T-cell (primary cell): ENCODE data around the gene CIITA. TPM values are rescaled to one million over a fixed set of nuclear protein-coding genes. Genes with fewer than 3 reads are reported as not detected.

Experiments used
- ATAC-seq, 4 experiments: fragments of 200-7000 bp in 3 of 4; fragments of 150-1000 bp in 1 of 4; cut with Tn5 transposase; replicated peaks in 1 of 4; 1 replicate in 3 of 4; 2 replicates in 1 of 4; pipeline ENCODE4 v1.10.0; 2021; ENCODE audit warnings: moderate library complexity in 3 of 4, mild to moderate bottlenecking in 2 of 4, moderate number of reproducible peaks in 1 of 4
- CTCF ChIA-PET, 2 donors: fragments of 300-600 bp; sonication (Branson Sonifier 250); formaldehyde crosslinking; loops; one replicate each; lab custom pipeline; 2022; ENCODE audit warnings: antibody characterized with exemption in 2 of 2; lab: Charles Lee
- POLR2A ChIA-PET, 2 donors: fragments of 300-600 bp; sonication (Branson Sonifier 250); formaldehyde crosslinking; loops; one replicate each; lab custom pipeline; 2022; ENCODE audit warnings: antibody characterized with exemption in 2 of 2; lab: Charles Lee
- DNase-seq, 35 experiments: peaks; one replicate each; pipeline versions ENCODE4 v3.0.0 to v3.0.0-alpha.2; 2013 to 2023
- H3K27ac ChIP-seq: one replicate; pipeline ENCODE4 v1.5.1; 2013; ENCODE audit warnings: low read length
- H3K27me3 ChIP-seq, 2 experiments: replicated peaks in 1 of 2; 1 replicate in 1 of 2; 2 replicates in 1 of 2; pipeline versions ENCODE4 v1.6.1 to v1.7.0; 2013; ENCODE audit warnings: low read length in 1 of 2, mixed read lengths in 1 of 2; ENCODE audit not compliant: control insufficient read depth in 2 of 2, insufficient read depth in 2 of 2; ENCODE audit errors: extremely low read depth in 1 of 2
- H3K36me3 ChIP-seq, 2 donors: 1 replicate in 1 of 2; 2 replicates in 1 of 2; pipeline versions ENCODE4 v1.6.1 to v1.7.0; 2013; ENCODE audit warnings: low read length in 1 of 2; ENCODE audit not compliant: control insufficient read depth in 2 of 2, insufficient read depth in 1 of 2; ENCODE audit errors: extremely low read depth in 1 of 2
- H3K4me1 ChIP-seq, 2 experiments: 1 replicate in 1 of 2; 2 replicates in 1 of 2; pipeline versions ENCODE4 v1.6.1 to v1.7.0; 2013; ENCODE audit warnings: low read length in 2 of 2, mixed read lengths in 1 of 2; ENCODE audit not compliant: insufficient read depth in 2 of 2, control insufficient read depth in 1 of 2; ENCODE audit errors: extremely low read depth in 1 of 2
- H3K4me3 ChIP-seq, 2 donors: 1 replicate in 1 of 2; 2 replicates in 1 of 2; pipeline versions ENCODE4 v1.5.1 to v1.7.0; 2013; ENCODE audit warnings: mild to moderate bottlenecking in 2 of 2, low read length in 1 of 2, moderate library complexity in 1 of 2; ENCODE audit not compliant: control insufficient read depth in 1 of 2; ENCODE audit errors: extremely low read depth in 1 of 2
- H3K9me3 ChIP-seq: 2 replicates; pipeline ENCODE4 v1.7.0; 2013
- H3K27ac Mint-ChIP-seq, 2 donors: one replicate each; pipeline ENCODE4 v1.8.0; 2020 to 2021; ENCODE audit warnings: mild to moderate bottlenecking in 2 of 2, mixed read lengths in 2 of 2
- H3K27me3 Mint-ChIP-seq, 2 donors: one replicate each; pipeline ENCODE4 v1.8.0; 2021 to 2022; ENCODE audit warnings: mixed read lengths in 2 of 2
- H3K36me3 Mint-ChIP-seq: one replicate; pipeline ENCODE4 v1.8.0; 2021; ENCODE audit warnings: mixed read lengths
- H3K4me1 Mint-ChIP-seq, 3 donors: one replicate each; pipeline ENCODE4 v1.8.0; 2020 to 2022; ENCODE audit warnings: mixed read lengths in 3 of 3, mild to moderate bottlenecking in 1 of 3
- H3K4me3 Mint-ChIP-seq, 3 donors: one replicate each; pipeline ENCODE4 v1.8.0; 2020 to 2022; ENCODE audit warnings: mild to moderate bottlenecking in 3 of 3, mixed read lengths in 3 of 3, moderate library complexity in 3 of 3
- H3K9me3 Mint-ChIP-seq, 3 donors: one replicate each; pipeline ENCODE4 v1.8.0; 2020 to 2022; ENCODE audit warnings: mixed read lengths in 3 of 3
- whole genome bisulfite sequencing: methylation state at CpG from one replicate; pipeline ENCODE4 v1.1.5; 2013; ENCODE audit warnings: missing lambda C conversion rate; ENCODE audit not compliant: insufficient coverage; 5-methylcytosine and 5-hydroxymethylcytosine counted together
- total RNA-seq, 35 experiments: library from RNA in 6 of 35; stranded (reverse) in 6 of 35; fragments of 120-200 nt in 1 of 35; gene quantifications; one replicate each; pipeline versions ENCODE4 v1.2.1 to v1.2.4 and lab custom pipeline; 2013 to 2026

The CIITA gene
- total RNA-seq, 5 donors from 2014 or later (not counting 1 experiment from before 2014, with no cell fraction given), result 10.5 to 36.7 (median 12.5) TPM

- no peaks in the 10 kb centered on the region for H3K36me3 Mint-ChIP-seq
- H3K9me3 ChIP-seq, result no peaks in the 10 kb centered on the region
- no peaks in the 10 kb centered on the region for H3K36me3 ChIP-seq
- H3K4me1 Mint-ChIP-seq, result peaks cover 45 to 64% (median 49%) of the 10 kb centered on the region in 3 donors
- CTCF ChIA-PET, result no interaction called here
- peak overlapping the region; percentile 67 to 86 for H3K4me3 ChIP-seq
- POLR2A ChIA-PET, result interaction anchor here in 1 of 2 donors (0.6 kb wide), 1 partner anchor 356 kb away, joined by 8 read pairs; no protein-coding TSS in a partner anchor
- WGBS, result under 1% methylated on average over 47 of the region's 49 CpGs
- ATAC-seq (peak in 2 of 4 experiments; percentile 31 to 45), DNase-seq (peak in 1 of 35 experiments; percentile 34)
- H3K9me3 Mint-ChIP-seq, result no peaks in the 10 kb centered on the region
- peak overlapping the region; percentile 84 to 93 (median 88) for H3K4me3 Mint-ChIP-seq
- H3K27ac ChIP-seq, result no peak overlapping the region
- H3K27ac Mint-ChIP-seq, result peak overlapping the region in 1 of 2 donors; percentile 28
- H3K4me1 ChIP-seq, result peaks cover 0 to 66% of the 10 kb centered on the region in 2 experiments
- H3K27me3 ChIP-seq, result peaks cover 0 to 28% of the 10 kb centered on the region in 2 experiments
- H3K27me3 Mint-ChIP-seq, result peaks cover 39 to 49% of the 10 kb centered on the region in 2 donors
Measured at GRCh38 chr16:10878644-10879501, 1.9 kb downstream of the CIITA start.

- H3K4me3 ChIP-seq, result peak overlapping the region in 1 of 2 donors; percentile 67
- H3K4me1 ChIP-seq, result peaks cover 0 to 59% of the 10 kb centered on the region in 2 experiments
- no peak overlapping the region for H3K27ac ChIP-seq
- ChIA-PET POLR2A (no interaction called here), CTCF (no interaction called here)
- WGBS, result 53% methylated on average over 7 of the region's 21 CpGs
- ATAC-seq (no peak), DNase-seq (no peak)
- no peaks in the 10 kb centered on the region for H3K36me3 ChIP-seq
- Mint-ChIP-seq H3K9me3 (no peaks in the 10 kb centered on the region), H3K4me1 (peaks cover 45 to 61% (median 49%) of the 10 kb centered on the region in 3 donors), H3K4me3 (peak overlapping the region; percentile 84 to 93 (median 88)), H3K27me3 (peaks cover 33 to 43% of the 10 kb centered on the region in 2 donors), H3K27ac (peak overlapping the region in 1 of 2 donors; percentile 36), H3K36me3 (no peaks in the 10 kb centered on the region)
- H3K9me3 ChIP-seq, result no peaks in the 10 kb centered on the region
- H3K27me3 ChIP-seq, result peaks cover 0 to 28% of the 10 kb centered on the region in 2 experiments
Measured at GRCh38 chr16:10879681-10880589, 2.9 kb downstream of the CIITA start.

GRCh38 chr16:10880594-10881452 lies 3.8 kb downstream of the CIITA start:
- Mint-ChIP-seq H3K4me1 (peaks cover 39 to 61% (median 46%) of the 10 kb centered on the region in 3 donors), H3K27me3 (peaks cover 26 to 34% of the 10 kb centered on the region in 2 donors), H3K9me3 (no peaks in the 10 kb centered on the region), H3K27ac (peak overlapping the region in 1 of 2 donors; percentile 28), H3K4me3 (peak overlapping the region in 2 of 3 donors; percentile 29 to 93), H3K36me3 (no peaks in the 10 kb centered on the region)
- CTCF ChIA-PET, result interaction anchor here in 1 of 2 donors (0.5 kb wide), 1 partner anchor 821 kb away, joined by 3 read pairs; no protein-coding TSS in a partner anchor
- Histone ChIP-seq H3K27ac (no peak overlapping the region), H3K4me3 (no peak overlapping the region), H3K27me3 (peaks cover 0 to 28% of the 10 kb centered on the region in 2 experiments), H3K4me1 (peaks cover 0 to 53% of the 10 kb centered on the region in 2 experiments), H3K36me3 (no peaks in the 10 kb centered on the region), H3K9me3 (no peaks in the 10 kb centered on the region)
- ATAC-seq (no peak), DNase-seq (no peak)
- POLR2A ChIA-PET, result no interaction called here
- WGBS, result 48% methylated on average over 9 of the region's 10 CpGs

GRCh38 chr16:10881479-10882030 lies 4.6 kb downstream of the CIITA start:
- DNase-seq (no peak), ATAC-seq (no peak)
- H3K9me3 ChIP-seq, result no peaks in the 10 kb centered on the region
- H3K36me3 Mint-ChIP-seq, result no peaks in the 10 kb centered on the region
- H3K4me3 Mint-ChIP-seq, result peak overlapping the region in 1 of 3 donors; percentile 93
- peaks cover 0 to 47% of the 10 kb centered on the region in 2 experiments for H3K4me1 ChIP-seq
- ChIA-PET CTCF (interaction anchor here in 1 of 2 donors (0.5 kb wide), 1 partner anchor 820 kb away, joined by 3 read pairs; no protein-coding TSS in a partner anchor), POLR2A (no interaction called here)
- no peaks in the 10 kb centered on the region for H3K36me3 ChIP-seq
- WGBS, result 83% methylated on average over 1 of the region's 7 CpGs
- no peak overlapping the region for H3K27ac ChIP-seq
- no peak overlapping the region for H3K27ac Mint-ChIP-seq
- H3K9me3 Mint-ChIP-seq, result no peaks in the 10 kb centered on the region
- no peak overlapping the region for H3K4me3 ChIP-seq
- peaks cover 20 to 28% of the 10 kb centered on the region in 2 donors for H3K27me3 Mint-ChIP-seq
- H3K4me1 Mint-ChIP-seq, result peaks cover 36 to 60% (median 43%) of the 10 kb centered on the region in 3 donors
- H3K27me3 ChIP-seq, result peaks cover 0 to 28% of the 10 kb centered on the region in 2 experiments

GRCh38 chr16:10883004-10883403 lies 6.0 kb downstream of the CIITA start:
- 93% methylated on average over 3 of the region's 7 CpGs for WGBS
- ChIA-PET POLR2A (no interaction called here), CTCF (no interaction called here)
- Histone ChIP-seq H3K27me3 (peaks cover 0 to 20% of the 10 kb centered on the region in 2 experiments), H3K27ac (no peak overlapping the region), H3K36me3 (no peaks in the 10 kb centered on the region), H3K4me3 (no peak overlapping the region), H3K9me3 (no peaks in the 10 kb centered on the region), H3K4me1 (peaks cover 0 to 33% of the 10 kb centered on the region in 2 experiments)
- Mint-ChIP-seq H3K4me3 (no peak overlapping the region), H3K4me1 (peaks cover 21 to 51% (median 29%) of the 10 kb centered on the region in 3 donors), H3K36me3 (no peaks in the 10 kb centered on the region), H3K27me3 (peaks cover 13 to 16% of the 10 kb centered on the region in 2 donors), H3K9me3 (no peaks in the 10 kb centered on the region), H3K27ac (no peak overlapping the region)
- DNase-seq (no peak), ATAC-seq (no peak)
